Smooth muscle cell (in vitro differentiated cells): ENCODE measurements around the gene STIP1. TPM values are rescaled to one million over a fixed set of nuclear protein-coding genes. Genes with fewer than 3 reads are reported as not detected.

Source experiments
- DNase-seq: peaks from one replicate; lab custom pipeline; 2025; ENCODE audit not compliant: unreplicated experiment; lab: John Stamatoyannopoulos, UW
- H2AFZ ChIP-seq: fragments of 200-600 bp; sonication (generic); 2 replicates; pipeline ENCODE4 v1.6.0; 2016; ENCODE audit warnings: antibody characterized with exemption, low read depth, mild to moderate bottlenecking
- H3F3A ChIP-seq: fragments of 200-600 bp; sonication (generic); 2 replicates; pipeline ENCODE4 v1.6.0; 2017; ENCODE audit warnings: antibody characterized with exemption, low read depth
- H3K27ac ChIP-seq: fragments of 200-600 bp; sonication (generic); 2 replicates; pipeline ENCODE4 v1.5.1; 2016; ENCODE audit warnings: low read depth, mild to moderate bottlenecking
- H3K27me3 ChIP-seq: fragments of 200-600 bp; sonication (generic); 2 replicates; pipeline ENCODE4 v1.6.1; 2016; ENCODE audit warnings: low read depth, mild to moderate bottlenecking
- H3K36me3 ChIP-seq: fragments of 200-600 bp; sonication (generic); 2 replicates; pipeline ENCODE4 v1.5.1; 2016; ENCODE audit warnings: low read depth
- H3K4me1 ChIP-seq: fragments of 200-600 bp; sonication (generic); 2 replicates; pipeline ENCODE4 v1.5.1; 2016; ENCODE audit warnings: low read depth
- H3K4me2 ChIP-seq: fragments of 200-600 bp; sonication (generic); 2 replicates; pipeline ENCODE4 v1.6.0; 2016; ENCODE audit warnings: mild to moderate bottlenecking
- H3K4me3 ChIP-seq: fragments of 200-600 bp; sonication (generic); 2 replicates; pipeline ENCODE4 v1.5.1; 2016; ENCODE audit warnings: mild to moderate bottlenecking
- H3K79me2 ChIP-seq: fragments of 200-600 bp; sonication (generic); 2 replicates; pipeline ENCODE4 v1.6.0; 2016; ENCODE audit warnings: low read depth, mild to moderate bottlenecking
- H3K9ac ChIP-seq: fragments of 200-600 bp; sonication (generic); 2 replicates; pipeline ENCODE4 v1.6.0; 2016; ENCODE audit warnings: low read depth
- H3K9me3 ChIP-seq: fragments of 200-600 bp; sonication (generic); replicated peaks from 2 replicates; pipeline ENCODE4 v1.5.1; 2016; ENCODE audit warnings: low read depth
- H4K20me1 ChIP-seq: fragments of 200-600 bp; sonication (generic); 2 replicates; pipeline ENCODE4 v1.6.0; 2016; ENCODE audit warnings: low read depth
- CTCF ChIP-seq: fragments of 200-600 bp; sonication (generic); IDR thresholded peaks from 2 replicates; pipeline ENCODE4 v1.5.1; 2017; ENCODE audit warnings: borderline replicate concordance, mild to moderate bottlenecking, antibody characterized with exemption; ENCODE audit not compliant: insufficient read depth, poor library complexity, severe bottlenecking
- whole genome bisulfite sequencing: methylation state at CpG from one replicate; pipeline ENCODE4 v1.1.7; 2016; ENCODE audit warnings: low lambda C conversion rate; 5-methylcytosine and 5-hydroxymethylcytosine counted together
- polyA plus RNA-seq: library from polyadenylated mRNA; unstranded; fragments of >200 nt; fragmentation: Nextera tagmentation; extraction: Ambion mirVana; gene quantifications from 2 replicates; pipeline ENCODE4 v1.2.1, GENCODE V29; 2016
- total RNA-seq: library from RNA; depleted of rRNA; stranded (reverse); fragments of >200 nt; gene quantifications from 2 replicates; pipeline ENCODE4 v1.2.3, GENCODE V29; 2014

The STIP1 gene
- total and polyA plus RNA-seq, 2 experiments from 2014 or later = 114 to 117 TPM

- Histone ChIP-seq H3K27me3 (no peaks in the 10 kb centered on the region), H3F3A (peaks cover 4% of the 10 kb centered on the region), H2AFZ (no peak overlapping the region), H3K4me2 (no peak overlapping the region), H3K9ac (no peak overlapping the region), H4K20me1 (no peaks in the 10 kb centered on the region), H3K79me2 (peaks cover 15% of the 10 kb centered on the region), H3K4me1 (peaks cover 7% of the 10 kb centered on the region), H3K36me3 (no peaks in the 10 kb centered on the region), H3K9me3 (no peaks in the 10 kb centered on the region), H3K27ac (no peak overlapping the region), H3K4me3 (no peak overlapping the region)
- no peak for DNase-seq
- 89% methylated on average over 7 of the region's 7 CpGs for WGBS
- TF ChIP-seq CTCF = no peak
Observed at GRCh38 chr11:64183890-64184289, 2.1 kb upstream of the STIP1 start.

GRCh38 chr11:64185175-64185692 is 737 bp upstream of the STIP1 start:
- Histone ChIP-seq H3K4me3 (peak overlapping the region; percentile 67), H3F3A (peaks cover 4% of the 10 kb centered on the region), H3K9me3 (no peaks in the 10 kb centered on the region), H3K27ac (peak overlapping the region; percentile 75), H4K20me1 (peaks cover 13% of the 10 kb centered on the region), H3K79me2 (peaks cover 15% of the 10 kb centered on the region), H3K9ac (peak overlapping the region; percentile 70), H3K27me3 (no peaks in the 10 kb centered on the region), H3K4me2 (peak overlapping the region; percentile 85), H3K36me3 (no peaks in the 10 kb centered on the region), H2AFZ (peak overlapping the region; percentile 38), H3K4me1 (peaks cover 7% of the 10 kb centered on the region)
- no peak for DNase-seq
- WGBS = under 1% methylated on average over 52 of the region's 52 CpGs
- TF ChIP-seq CTCF = peak; percentile 14

GRCh38 chr11:64186492-64187165 is 658 bp downstream of the STIP1 start:
- H3K4me2 ChIP-seq = no peak overlapping the region
- H3K79me2 ChIP-seq = peaks cover 15% of the 10 kb centered on the region
- peaks cover 27% of the 10 kb centered on the region for H4K20me1 ChIP-seq
- H2AFZ ChIP-seq = no peak overlapping the region
- H3K27ac ChIP-seq = peak overlapping the region; percentile 62
- 1% methylated on average over 46 of the region's 48 CpGs for WGBS
- H3K4me3 ChIP-seq = no peak overlapping the region
- H3K9me3 ChIP-seq = no peaks in the 10 kb centered on the region
- H3K27me3 ChIP-seq = no peaks in the 10 kb centered on the region
- H3F3A ChIP-seq = peaks cover 7% of the 10 kb centered on the region
- H3K4me1 ChIP-seq = peaks cover 7% of the 10 kb centered on the region
- no peak overlapping the region for H3K9ac ChIP-seq
- DNase-seq = no peak
- H3K36me3 ChIP-seq = no peaks in the 10 kb centered on the region
- TF ChIP-seq CTCF = no peak

- Histone ChIP-seq H3F3A (peaks cover 4% of the 10 kb centered on the region), H3K4me3 (no peak overlapping the region), H3K27ac (no peak overlapping the region), H3K9ac (no peak overlapping the region), H4K20me1 (peaks cover 71% of the 10 kb centered on the region), H3K36me3 (peaks cover 25% of the 10 kb centered on the region), H3K4me1 (no peaks in the 10 kb centered on the region), H2AFZ (no peak overlapping the region), H3K27me3 (no peaks in the 10 kb centered on the region), H3K4me2 (no peak overlapping the region), H3K79me2 (peaks cover 12% of the 10 kb centered on the region), H3K9me3 (no peaks in the 10 kb centered on the region)
- no peak for TF ChIP-seq CTCF
- no peak for DNase-seq
- 74% methylated on average over 5 of the region's 5 CpGs for WGBS
Observed at GRCh38 chr11:64192434-64192833, 6.5 kb downstream of the STIP1 start.
